DOHH2 (cell line): ENCODE measurements around the gene CAPS.

Experiments used
- CTCF ChIP-seq: fragments of 200-600 bp; sonication (generic); IDR thresholded peaks from one replicate; pipeline ENCODE4 v1.5.1; 2014; ENCODE audit warnings: antibody characterized with exemption, mild to moderate bottlenecking, low read depth, low read length; ENCODE audit not compliant: poor library complexity, severe bottlenecking
- EZH2phosphoT487 ChIP-seq: fragments of 200-600 bp; sonication (generic); IDR thresholded peaks from 2 replicates; pipeline ENCODE4 v1.6.1; 2017; ENCODE audit warnings: borderline replicate concordance, mild to moderate bottlenecking, antibody characterized with exemption, low read length, moderate library complexity, mixed read lengths

GRCh38 chr19:5882421-5882968 is 31.6 kb upstream of the CAPS start:
- TF ChIP-seq CTCF (no peak), EZH2phosphoT487 (no peak)
